ENCODE measurements around the gene ARFGEF2. TPM values are rescaled to one million over a fixed set of nuclear protein-coding genes. Genes with fewer than 3 reads are reported as not detected.

ARFGEF2 gene
- total and polyA plus RNA-seq, 2 of the 8 experiments (the other 6 are each of a cell fraction or from before 2014, with no cell fraction given): 8.1 to 21.8 TPM

GRCh38 chr20:49043000-49043399 is 121.5 kb downstream of the ARFGEF2 start:
- H2BK15ac ChIP-seq (ENCODE audit: low read length): peak overlapping the region; percentile 72; the same call in 1 of the 2 replicates
- no peak overlapping the region for H4K91ac ChIP-seq (replicated peaks; ENCODE audit: insufficient read length, low read length)
- no peak overlapping the region for H2AFZ ChIP-seq (ENCODE audit: low read length)
- H3K79me2 ChIP-seq (ENCODE audit: control insufficient read depth in 1 of 2, insufficient read depth in 2 of 2, low read length in 2 of 2): peaks cover 12 to 14% of the 10 kb centered on the region in 2 experiments
- H3K4me3 ChIP-seq (ENCODE audit: extremely low read depth in 1 of 4, insufficient read depth in 2 of 4, low read depth in 3 of 4, low read length in 4 of 4): no peak overlapping the region
- H3K27ac ChIP-seq (ENCODE audit: low read depth, low read length): no peak overlapping the region
- H3K9ac ChIP-seq (replicated peaks in 1 of 4; ENCODE audit: extremely low read depth in 1 of 4, low read depth in 3 of 4, low read length in 3 of 4): no peak overlapping the region; a peak in 1 of 7 replicates
- no peak overlapping the region for H2BK5ac ChIP-seq (ENCODE audit: low read depth, low read length)
- H3K4ac ChIP-seq (replicated peaks; ENCODE audit: insufficient read length, low read depth, low read length): no peak overlapping the region
- 91% methylated on average over 5 of the region's 5 CpGs; no CpG with 5 or more reads in 1 of the 2 experiments for WGBS, 2 experiments (ENCODE audit: extremely low coverage in 1 of 2, insufficient coverage in 1 of 2, insufficient read length in 1 of 2, insufficient replicate concordance in 2 of 2, low coverage in 1 of 2, low lambda C conversion rate in 2 of 2, missing lambda C conversion rate in 1 of 2)
- peaks cover 0 to 4% (median 2%) of the 10 kb centered on the region in 4 experiments; a peak in 3 of 7 replicates for H3K4me1 ChIP-seq (replicated peaks in 1 of 4; ENCODE audit: control insufficient read depth in 3 of 4, insufficient read depth in 4 of 4, low read length in 3 of 4)
- H4K8ac ChIP-seq (ENCODE audit: extremely low read depth, insufficient read depth, low read length): no peak overlapping the region
- H3K9me3 ChIP-seq (ENCODE audit: insufficient read depth in 2 of 2, low read depth in 1 of 2, low read length in 1 of 2): no peaks in the 10 kb centered on the region
- H2AK5ac ChIP-seq (ENCODE audit: low read depth, low read length): no peak overlapping the region
- H2BK12ac ChIP-seq (ENCODE audit: low read depth, low read length): no peak overlapping the region
- H3K27me3 ChIP-seq (replicated peaks in 1 of 4; ENCODE audit: control insufficient read depth in 3 of 4, extremely low read depth in 1 of 4, insufficient read depth in 3 of 4, low read length in 3 of 4): no peaks in the 10 kb centered on the region
- no peak overlapping the region for H3K18ac ChIP-seq (ENCODE audit: extremely low read depth, low read length)
- FAIRE-seq (no peak), DNase-seq (ENCODE audit: low read depth in 1 of 2, low spot score in 2 of 2) (no peak)
- no peak overlapping the region for H2BK20ac ChIP-seq (ENCODE audit: low read length)
- peaks cover 4% of the 10 kb centered on the region; the same call in 1 of the 2 replicates for H3K23me2 ChIP-seq (ENCODE audit: low read depth, low read length)
- H3K36me3 ChIP-seq (ENCODE audit: control insufficient read depth in 2 of 4, insufficient read depth in 4 of 4, low read length in 3 of 4): no peaks in the 10 kb centered on the region
- ChIA-PET CTCF (ENCODE audit: partially characterized antibody) (no interaction called here), POLR2A (ENCODE audit: partially characterized antibody) (interaction anchor here (0.5 to 1.4 kb wide), 2 partner anchors 12 to 66 kb away, joined by 3 to 4 read pairs; no protein-coding TSS in a partner anchor)
- peaks cover 2 to 3% of the 10 kb centered on the region in 2 experiments for H4K20me1 ChIP-seq (replicated peaks in 1 of 2; ENCODE audit: control insufficient read depth in 1 of 2, insufficient read depth in 2 of 2, low read length in 2 of 2)
- no peak overlapping the region for H4K5ac ChIP-seq (ENCODE audit: insufficient read length, low read depth, low read length)
- no peak overlapping the region for H3K56ac ChIP-seq (replicated peaks; ENCODE audit: insufficient read length, low read depth, low read length)
- no peak overlapping the region for H3K14ac ChIP-seq (ENCODE audit: insufficient read length)
- H3K23ac ChIP-seq (ENCODE audit: insufficient read length): no peak overlapping the region
- H3K79me1 ChIP-seq (ENCODE audit: low read depth, low read length): no peaks in the 10 kb centered on the region
- no peak overlapping the region for H2BK120ac ChIP-seq (replicated peaks; ENCODE audit: low read depth, low read length)
- no peak overlapping the region for H3K4me2 ChIP-seq (ENCODE audit: insufficient read depth in 1 of 2, low read depth in 2 of 2, low read length in 2 of 2)
- TF ChIP-seq POU5F1 (IDR thresholded peaks at IDR 0.05; ENCODE audit: low read depth, low read length): no peak
- no peak for TF ChIP-seq EZH2 (IDR thresholded peaks at IDR 0.05; ENCODE audit: low read depth, low read length, severe bottlenecking)
- TF ChIP-seq FOSL1 (IDR thresholded peaks at IDR 0.05; ENCODE audit: insufficient read depth, low read depth, low read length): no peak
- TF ChIP-seq SRF (IDR thresholded peaks at IDR 0.05; ENCODE audit: low read depth, low read length): no peak
- TF ChIP-seq CBX8 (IDR thresholded peaks at IDR 0.05; ENCODE audit: borderline replicate concordance, low read depth, low read length): no peak
- TF ChIP-seq, protein P1, sequence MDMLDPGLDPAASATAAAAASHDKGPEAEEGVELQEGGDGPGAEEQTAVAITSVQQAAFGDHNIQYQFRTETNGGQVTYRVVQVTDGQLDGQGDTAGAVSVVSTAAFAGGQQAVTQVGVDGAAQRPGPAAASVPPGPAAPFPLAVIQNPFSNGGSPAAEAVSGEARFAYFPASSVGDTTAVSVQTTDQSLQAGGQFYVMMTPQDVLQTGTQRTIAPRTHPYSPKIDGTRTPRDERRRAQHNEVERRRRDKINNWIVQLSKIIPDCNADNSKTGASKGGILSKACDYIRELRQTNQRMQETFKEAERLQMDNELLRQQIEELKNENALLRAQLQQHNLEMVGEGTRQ (IDR thresholded peaks at IDR 0.05; ENCODE audit: low read length): no peak
- TF ChIP-seq POLR2AphosphoS5 (IDR thresholded peaks at IDR 0.05; ENCODE audit: low read depth, low read length): no peak
- TF ChIP-seq SIN3A (conservative IDR thresholded peaks at IDR 0.05 in 1 of 2, IDR thresholded peaks at IDR 0.05 in 1 of 2; ENCODE audit: low read depth in 1 of 2, low read length in 2 of 2): no peak
- TF ChIP-seq SP4 (IDR thresholded peaks at IDR 0.05; ENCODE audit: low read length): no peak
- TF ChIP-seq ZNF274 (IDR thresholded peaks at IDR 0.05; ENCODE audit: borderline replicate concordance, extremely low read depth, low read length): no peak

All from H1 (cell line).